Neural cell (in vitro differentiated cells): ENCODE measurements around the gene USP6. TPM values are rescaled to one million over a fixed set of nuclear protein-coding genes. Genes with fewer than 3 reads are reported as not detected.
"Not testable (repeated sequence)": the region's sequence is repeated elsewhere in the genome, so short reads cannot be mapped to it uniquely, and the experiment has no call there.

Source experiments
- H2AFZ ChIP-seq: fragments of 200-600, 300-800 bp; sonication (generic), shearing (Covaris generic); 2 replicates; pipeline ENCODE4 v1.6.0; 2014; ENCODE audit warnings: low read depth, mild to moderate bottlenecking, antibody characterized with exemption, low read length, moderate library complexity
- H3F3A ChIP-seq: fragments of 200-600 bp; shearing (Covaris generic); 2 replicates; pipeline ENCODE4 v1.6.1; 2016; ENCODE audit warnings: mild to moderate bottlenecking, moderate library complexity, mixed read lengths, antibody characterized with exemption, low read length; ENCODE audit not compliant: insufficient read depth, poor library complexity, severe bottlenecking
- H3K27ac ChIP-seq: fragments of 200-600, 300-800 bp; sonication (generic), shearing (Covaris generic); 2 replicates; pipeline ENCODE4 v1.5.1; 2014; ENCODE audit warnings: mild to moderate bottlenecking, low read length, moderate library complexity
- H3K27me3 ChIP-seq: fragments of 300-800, 200-600 bp; sonication (generic), shearing (Covaris generic); 2 replicates; pipeline ENCODE4 v1.6.0; 2014; ENCODE audit warnings: mild to moderate bottlenecking, low read depth, low read length, moderate library complexity; ENCODE audit not compliant: insufficient read depth
- H3K36me3 ChIP-seq: fragments of 300-800, 200-600 bp; sonication (generic), shearing (Covaris generic); 2 replicates; pipeline ENCODE4 v1.5.1; 2014; ENCODE audit warnings: mild to moderate bottlenecking, antibody characterized with exemption, low read length, moderate library complexity; ENCODE audit not compliant: insufficient read depth
- H3K4me2 ChIP-seq: fragments of 300-800, 200-600 bp; sonication (generic), shearing (Covaris generic); 2 replicates; pipeline ENCODE4 v1.6.0; 2014; ENCODE audit warnings: mild to moderate bottlenecking, low read length
- H3K4me3 ChIP-seq: fragments of 300-800, 200-600 bp; sonication (generic), shearing (Covaris generic); 2 replicates; pipeline ENCODE4 v1.5.1; 2014; ENCODE audit warnings: mild to moderate bottlenecking, low read length, moderate library complexity
- H3K79me2 ChIP-seq: fragments of 200-600 bp; shearing (Covaris generic); replicated peaks from 2 replicates; pipeline ENCODE4 v1.6.0; 2014; ENCODE audit warnings: mild to moderate bottlenecking, low read length, moderate library complexity; ENCODE audit not compliant: insufficient read depth
- H3K9ac ChIP-seq: fragments of 300-800, 200-600 bp; sonication (generic), shearing (Covaris generic); 2 replicates; pipeline ENCODE4 v1.6.1; 2016; ENCODE audit warnings: mild to moderate bottlenecking, low read length, mixed read lengths
- H3K9me2 ChIP-seq: fragments of 200-600 bp; shearing (Covaris generic); 2 replicates; pipeline ENCODE4 v1.6.1; 2016; ENCODE audit warnings: mild to moderate bottlenecking, low read length, mixed read lengths; ENCODE audit not compliant: insufficient read depth
- H3K9me3 ChIP-seq: fragments of 200-600, 300-800 bp; sonication (generic), shearing (Covaris generic); 2 replicates; pipeline ENCODE4 v1.6.1; 2016; ENCODE audit warnings: mild to moderate bottlenecking, mixed run types, low read length, moderate library complexity, mixed read lengths
- H4K20me1 ChIP-seq: fragments of 200-600 bp; shearing (Covaris generic); 2 replicates; pipeline ENCODE4 v1.6.1; 2016; ENCODE audit warnings: mild to moderate bottlenecking, mixed run types; ENCODE audit not compliant: insufficient read depth
- EP300 ChIP-seq: fragments of 450-650 bp; conservative IDR thresholded peaks from 2 replicates; pipeline ENCODE4 v1.6.1; 2014; ENCODE audit warnings: antibody characterized with exemption, mild to moderate bottlenecking, moderate library complexity; ENCODE audit not compliant: poor library complexity, severe bottlenecking
- EZH2 ChIP-seq: fragments of 200-600, 300-800 bp; shearing (Covaris generic), sonication (generic); IDR thresholded peaks from 2 replicates; pipeline ENCODE4 v1.6.1; 2014; ENCODE audit warnings: antibody characterized with exemption, low read length, borderline replicate concordance, mild to moderate bottlenecking; ENCODE audit not compliant: insufficient read depth, poor library complexity, severe bottlenecking
- MXI1 ChIP-seq: fragments of 450-650 bp; conservative IDR thresholded peaks from 2 replicates; pipeline ENCODE4 v1.6.1; 2014; ENCODE audit warnings: antibody characterized with exemption, mild to moderate bottlenecking; ENCODE audit not compliant: poor library complexity, severe bottlenecking
- POLR2AphosphoS5 ChIP-seq: IDR thresholded peaks from 2 replicates; pipeline ENCODE4 v1.6.1; 2012
- RAD21 ChIP-seq: fragments of 450-650 bp; conservative IDR thresholded peaks from 2 replicates; pipeline ENCODE4 v1.6.1; 2014; ENCODE audit warnings: antibody characterized with exemption, mild to moderate bottlenecking, moderate library complexity
- REST ChIP-seq: IDR thresholded peaks from 2 replicates; pipeline ENCODE4 v1.6.1; 2012; ENCODE audit warnings: borderline replicate concordance
- SMC3 ChIP-seq: fragments of 450-650 bp; conservative IDR thresholded peaks from 2 replicates; pipeline ENCODE4 v1.6.1; 2014; ENCODE audit warnings: antibody characterized with exemption, mild to moderate bottlenecking, moderate library complexity; ENCODE audit not compliant: poor library complexity
- TAF1 ChIP-seq: IDR thresholded peaks from 2 replicates; pipeline ENCODE4 v1.6.1; 2012; ENCODE audit warnings: low read depth
- polyA plus RNA-seq: library from polyadenylated mRNA; depleted of rRNA; stranded (reverse); fragments of >200 nt; gene quantifications from 2 replicates; pipeline ENCODE4 v1.2.3, GENCODE V29; 2014
- TF ChIP-seq, protein P1 (sequence below): fragments of 450-650 bp; IDR thresholded peaks from 2 replicates; pipeline ENCODE4 v1.5.1; 2014; ENCODE audit warnings: antibody characterized with exemption, mild to moderate bottlenecking, moderate library complexity; ENCODE audit not compliant: poor library complexity, severe bottlenecking

Gene USP6
- polyA plus RNA-seq, 1 donor from 2014 or later = not detected

GRCh38 chr17:5135726-5136579 lies 20.1 kb downstream of the USP6 start:
- H3K27me3 ChIP-seq = no peaks in the 10 kb centered on the region
- no peak overlapping the region for H3K27ac ChIP-seq
- no peak overlapping the region for H3K4me3 ChIP-seq
- H3K79me2 ChIP-seq = no peaks in the 10 kb centered on the region
- no peak overlapping the region for H3K4me2 ChIP-seq
- H2AFZ ChIP-seq = no peak overlapping the region
- H3K9me2 ChIP-seq = no peaks in the 10 kb centered on the region
- H4K20me1 ChIP-seq = no peaks in the 10 kb centered on the region
- H3F3A ChIP-seq = no peaks in the 10 kb centered on the region
- no peak overlapping the region for H3K9ac ChIP-seq
- H3K36me3 ChIP-seq = no peaks in the 10 kb centered on the region
- TF ChIP-seq SMC3 (no peak), EZH2 (no peak), POLR2AphosphoS5 (no peak), REST (no peak), MXI1 (no peak), TAF1 (no peak), EP300 (no peak), RAD21 (no peak)
- TF ChIP-seq, protein P1, sequence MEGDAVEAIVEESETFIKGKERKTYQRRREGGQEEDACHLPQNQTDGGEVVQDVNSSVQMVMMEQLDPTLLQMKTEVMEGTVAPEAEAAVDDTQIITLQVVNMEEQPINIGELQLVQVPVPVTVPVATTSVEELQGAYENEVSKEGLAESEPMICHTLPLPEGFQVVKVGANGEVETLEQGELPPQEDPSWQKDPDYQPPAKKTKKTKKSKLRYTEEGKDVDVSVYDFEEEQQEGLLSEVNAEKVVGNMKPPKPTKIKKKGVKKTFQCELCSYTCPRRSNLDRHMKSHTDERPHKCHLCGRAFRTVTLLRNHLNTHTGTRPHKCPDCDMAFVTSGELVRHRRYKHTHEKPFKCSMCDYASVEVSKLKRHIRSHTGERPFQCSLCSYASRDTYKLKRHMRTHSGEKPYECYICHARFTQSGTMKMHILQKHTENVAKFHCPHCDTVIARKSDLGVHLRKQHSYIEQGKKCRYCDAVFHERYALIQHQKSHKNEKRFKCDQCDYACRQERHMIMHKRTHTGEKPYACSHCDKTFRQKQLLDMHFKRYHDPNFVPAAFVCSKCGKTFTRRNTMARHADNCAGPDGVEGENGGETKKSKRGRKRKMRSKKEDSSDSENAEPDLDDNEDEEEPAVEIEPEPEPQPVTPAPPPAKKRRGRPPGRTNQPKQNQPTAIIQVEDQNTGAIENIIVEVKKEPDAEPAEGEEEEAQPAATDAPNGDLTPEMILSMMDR = no peak
- no peaks in the 10 kb centered on the region for H3K9me3 ChIP-seq

- not testable (repeated sequence) for H3K4me3 ChIP-seq, H3K27me3 ChIP-seq, H3K36me3 ChIP-seq, H3K9me2 ChIP-seq, H3K27ac ChIP-seq, H3K79me2 ChIP-seq, H4K20me1 ChIP-seq, H2AFZ ChIP-seq, H3K4me2 ChIP-seq, H3F3A ChIP-seq, H3K9ac ChIP-seq, H3K9me3 ChIP-seq
These were observed 21.0 kb downstream of the USP6 start for GRCh38 chr17:5136580-5137412.

GRCh38 chr17:5137511-5138197 lies 21.8 kb downstream of the USP6 start:
- H3K9me2 ChIP-seq, H3K4me2 ChIP-seq, H3K9me3 ChIP-seq, H4K20me1 ChIP-seq, H3F3A ChIP-seq, H3K27ac ChIP-seq, H3K9ac ChIP-seq, H3K4me3 ChIP-seq, H3K27me3 ChIP-seq, H3K79me2 ChIP-seq, H2AFZ ChIP-seq, H3K36me3 ChIP-seq: not testable (repeated sequence)

DNA sequence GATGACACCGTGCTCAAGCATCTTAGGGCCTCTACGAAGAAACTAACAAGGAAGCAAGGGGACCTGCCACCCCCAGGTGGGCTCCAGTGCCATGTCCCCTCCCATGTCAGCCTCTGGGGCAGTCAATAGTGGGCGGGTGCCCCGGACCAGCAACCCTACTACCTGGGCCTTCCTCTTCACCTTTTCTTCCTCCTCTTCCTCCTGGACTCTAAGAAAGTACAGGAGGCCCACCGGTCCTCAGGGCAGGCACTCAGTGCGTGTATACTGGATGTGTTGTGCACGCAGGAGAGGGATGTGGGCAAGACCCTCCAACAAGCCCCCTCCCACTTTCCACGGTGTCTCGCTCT lies 22.3 kb downstream of the USP6 start:
- not testable (repeated sequence) for H3K9ac ChIP-seq, H3K79me2 ChIP-seq, H3K36me3 ChIP-seq, H4K20me1 ChIP-seq, H3K27me3 ChIP-seq, H2AFZ ChIP-seq, H3K4me3 ChIP-seq, H3K27ac ChIP-seq, H3F3A ChIP-seq, H3K9me3 ChIP-seq, H3K9me2 ChIP-seq, H3K4me2 ChIP-seq
